Body of pancreas (tissue), 4 donors: ENCODE data around the gene ISM1. TPM values are rescaled to one million over a fixed set of nuclear protein-coding genes. Genes with fewer than 3 reads are reported as not detected.

Experiments used
- ATAC-seq: fragments of 150-250 bp; one replicate; pipeline ENCODE4 v1.9.1; 2016
- DNase-seq, 4 donors: peaks; one replicate each; pipeline ENCODE4 v3.0.0-alpha.2; 2019
- H3K27ac ChIP-seq, 4 donors: fragments of 200-600 bp; sonication (generic); 1 replicate in 3 of 4; 2 replicates in 1 of 4; pipeline versions ENCODE4 v1.5.1 to v1.6.1; 2016 to 2019; ENCODE audit warnings: mild to moderate bottlenecking in 1 of 4, mixed read lengths in 1 of 4, moderate library complexity in 1 of 4
- H3K27me3 ChIP-seq, 2 donors: fragments of 200-600 bp; sonication (generic); one replicate each; pipeline ENCODE4 v1.6.0; 2016; ENCODE audit warnings: mild to moderate bottlenecking in 1 of 2
- H3K36me3 ChIP-seq, 2 donors: fragments of 200-600 bp; sonication (generic); replicated peaks in 1 of 2; 2 replicates each; pipeline ENCODE4 v1.5.1; 2016; ENCODE audit warnings: low read depth in 2 of 2; ENCODE audit not compliant: insufficient read depth in 1 of 2
- H3K4me1 ChIP-seq: fragments of 200-600 bp; sonication (generic); one replicate; pipeline ENCODE4 v1.6.0; 2016
- H3K4me3 ChIP-seq, 2 donors: fragments of 200-600 bp; sonication (generic); 1 replicate in 1 of 2; 2 replicates in 1 of 2; pipeline ENCODE4 v1.5.1; 2016 to 2019
- H3K9me3 ChIP-seq, 3 donors: fragments of 200-600 bp; sonication (generic); 1 replicate in 2 of 3; 2 replicates in 1 of 3; pipeline ENCODE4 v1.5.1; 2016
- CTCF ChIP-seq, 7 experiments: fragments of 450-650 bp in 4 of 7; fragments of 200-600 bp in 3 of 7; sonication (generic) in 3 of 7; IDR thresholded peaks; one replicate each; pipeline ENCODE4 v1.5.1; 2016 to 2019; ENCODE audit warnings: antibody characterized with exemption in 7 of 7
- POLR2A ChIP-seq, 3 donors: fragments of 450-650 bp; IDR thresholded peaks; one replicate each; pipeline ENCODE4 v1.6.1; 2016; ENCODE audit warnings: antibody characterized with exemption in 3 of 3, mild to moderate bottlenecking in 2 of 3
- WGBS, 2 donors: methylation state at CpG; one replicate each; pipeline ENCODE4 v1.1.5; 2017; 5-methylcytosine and 5-hydroxymethylcytosine counted together
- intact Hi-C: fragments of 100-400 bp; cut with DNase I; formaldehyde crosslinking; loops from one replicate; pipeline ENCODE4 v1.15.1; 2023
- total RNA-seq, 2 donors: library from RNA; depleted of rRNA; stranded (reverse); fragments of >200 nt; gene quantifications; one replicate each; pipeline ENCODE4 v1.1.0, GENCODE V29; 2016

The ISM1 gene
- total RNA-seq, 2 donors from 2014 or later: 2.6 to 3.1 TPM

GRCh38 chr20:13220194-13220903 lies 725 bp upstream of the ISM1 start:
- WGBS, 2 donors: 1% methylated on average over 17 to 63 of the region's 63 CpGs
- no peaks in the 10 kb centered on the region for H3K27me3 ChIP-seq

GRCh38 chr20:13221313-13221672 lies 219 bp downstream of the ISM1 start:
- 0 to 1% methylated on average over 2 to 30 of the region's 56 CpGs for WGBS, 2 donors
- intact Hi-C loops: no loop called here
- H3K4me3 ChIP-seq: peak overlapping the region in 1 of 2 donors; percentile 43

More at GRCh38 chr20:13220194-13220903, 725 bp upstream of the ISM1 start:
- DNase-seq (peak; percentile 75 to 77 (median 76)), ATAC-seq (peak; percentile 70)
- peak overlapping the region in 3 of 4 donors; percentile 29 to 64 (median 55) for H3K27ac ChIP-seq
- H3K36me3 ChIP-seq: no peaks in the 10 kb centered on the region
- no peaks in the 10 kb centered on the region for H3K9me3 ChIP-seq
- TF ChIP-seq CTCF (IDR thresholded peaks at IDR 0.05): no peak
- TF ChIP-seq POLR2A (IDR thresholded peaks at IDR 0.05): peak; percentile 28 to 76 (median 68)
- peaks cover 25% of the 10 kb centered on the region for H3K4me1 ChIP-seq
- peak overlapping the region; percentile 9 to 43 for H3K4me3 ChIP-seq
- intact Hi-C loops: no loop called here

GRCh38 chr20:13221673-13222318 lies 722 bp downstream of the ISM1 start:
- intact Hi-C loops: no loop called here
- H3K27me3 ChIP-seq: no peaks in the 10 kb centered on the region
- no peaks in the 10 kb centered on the region for H3K36me3 ChIP-seq
- TF ChIP-seq POLR2A (IDR thresholded peaks at IDR 0.05): peak in 1 of 3 donors; percentile 7
- TF ChIP-seq CTCF (IDR thresholded peaks at IDR 0.05): peak in 1 of 7 experiments; percentile 31
- WGBS, 2 donors: 2 to 7% methylated on average over 14 to 57 of the region's 59 CpGs
- H3K9me3 ChIP-seq: peaks cover 0 to 6% (median 0%) of the 10 kb centered on the region in 3 donors
- ATAC-seq (peak; percentile 73), DNase-seq (peak; percentile 61 to 75 (median 68))
- H3K4me1 ChIP-seq: peaks cover 25% of the 10 kb centered on the region
- H3K4me3 ChIP-seq: peak overlapping the region in 1 of 2 donors; percentile 23
- no peak overlapping the region for H3K27ac ChIP-seq

More at GRCh38 chr20:13221313-13221672, 219 bp downstream of the ISM1 start:
- no peaks in the 10 kb centered on the region for H3K27me3 ChIP-seq
- H3K36me3 ChIP-seq: no peaks in the 10 kb centered on the region
- ATAC-seq (peak; percentile 20), DNase-seq (no peak)
- TF ChIP-seq CTCF (IDR thresholded peaks at IDR 0.05): no peak
- TF ChIP-seq POLR2A (IDR thresholded peaks at IDR 0.05): no peak
- peaks cover 0 to 2% (median 0%) of the 10 kb centered on the region in 3 donors for H3K9me3 ChIP-seq
- H3K27ac ChIP-seq: peak overlapping the region in 1 of 4 donors; percentile 64
- peaks cover 25% of the 10 kb centered on the region for H3K4me1 ChIP-seq

- WGBS, 2 donors: 41 to 51% methylated on average over 8 of the region's 8 CpGs
- no peak overlapping the region for H3K4me3 ChIP-seq
- no peaks in the 10 kb centered on the region for H3K27me3 ChIP-seq
- peaks cover 25% of the 10 kb centered on the region for H3K4me1 ChIP-seq
- H3K27ac ChIP-seq: no peak overlapping the region
- no peaks in the 10 kb centered on the region for H3K36me3 ChIP-seq
- TF ChIP-seq CTCF (IDR thresholded peaks at IDR 0.05) (no peak), POLR2A (IDR thresholded peaks at IDR 0.05) (no peak)
- DNase-seq (no peak), ATAC-seq (no peak)
- intact Hi-C loops: no loop called here
- H3K9me3 ChIP-seq: peaks cover 0 to 6% (median 0%) of the 10 kb centered on the region in 3 donors
Observed at GRCh38 chr20:13222319-13222716, 1.2 kb downstream of the ISM1 start.
